Neural crest cell (in vitro differentiated cells): ENCODE data around the gene OR51E1. TPM values are rescaled to one million over a fixed set of nuclear protein-coding genes. Genes with fewer than 3 reads are reported as not detected.

Experiments used
- DNase-seq: peaks from one replicate; pipeline ENCODE4 v3.0.0; 2021; ENCODE audit warnings: low read depth, mixed read lengths, low spot score
- H3K27ac Mint-ChIP-seq: one replicate; pipeline ENCODE4 v1.8.0; 2021; ENCODE audit warnings: mild to moderate bottlenecking, mixed read lengths; ENCODE audit not compliant: unreplicated experiment
- H3K27me3 Mint-ChIP-seq: 2 replicates; pipeline ENCODE4 v1.8.0; 2021; ENCODE audit warnings: low read depth, mild to moderate bottlenecking, mixed read lengths
- H3K36me3 Mint-ChIP-seq: 2 replicates; pipeline ENCODE4 v1.8.0; 2021; ENCODE audit warnings: low read depth, mild to moderate bottlenecking, mixed read lengths
- H3K4me1 Mint-ChIP-seq: 2 replicates; pipeline ENCODE4 v1.8.0; 2021; ENCODE audit warnings: mixed read lengths
- H3K4me3 Mint-ChIP-seq: one replicate; pipeline ENCODE4 v1.8.0; 2021; ENCODE audit warnings: mild to moderate bottlenecking, mixed read lengths
- H3K9me3 Mint-ChIP-seq: 2 replicates; pipeline ENCODE4 v1.8.0; 2021; ENCODE audit warnings: mixed read lengths
- total RNA-seq: library from RNA; stranded (reverse); gene quantifications from 2 replicates; pipeline ENCODE4 v1.2.1, GENCODE V29; 2021
- TF ChIP-seq, protein P1 (sequence below): fragments of 200-600 bp; sonication (generic); conservative IDR thresholded peaks from 2 replicates; pipeline ENCODE4 v1.5.0; 2021; ENCODE audit warnings: antibody characterized with exemption, mild to moderate bottlenecking

The OR51E1 gene
- total RNA-seq, 1 donor from 2014 or later: not detected

DNA sequence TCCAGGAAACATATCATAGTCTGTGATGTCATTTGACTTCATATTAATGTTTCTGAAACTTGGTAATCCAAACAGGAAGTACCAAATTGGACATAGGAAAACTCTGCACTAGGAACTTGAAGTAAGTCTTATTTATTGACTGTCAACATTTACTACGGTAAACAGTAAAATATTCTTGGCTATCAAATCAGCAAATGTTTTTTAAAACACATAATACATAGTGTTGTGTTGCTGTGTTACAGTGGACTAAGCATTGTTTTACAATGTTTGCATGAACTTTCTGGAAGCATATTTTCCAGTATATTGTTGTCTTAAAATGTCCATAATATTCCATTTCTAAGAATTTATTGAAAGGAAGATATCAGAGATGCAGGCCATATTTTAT is 56.6 kb downstream of the OR51E1 start:
- Mint-ChIP-seq H3K27me3 (peaks cover 2% of the 10 kb centered on the region), H3K9me3 (no peaks in the 10 kb centered on the region), H3K4me1 (peaks cover 8% of the 10 kb centered on the region), H3K4me3 (no peak overlapping the region), H3K27ac (no peak overlapping the region), H3K36me3 (no peaks in the 10 kb centered on the region)
- TF ChIP-seq, protein P1, sequence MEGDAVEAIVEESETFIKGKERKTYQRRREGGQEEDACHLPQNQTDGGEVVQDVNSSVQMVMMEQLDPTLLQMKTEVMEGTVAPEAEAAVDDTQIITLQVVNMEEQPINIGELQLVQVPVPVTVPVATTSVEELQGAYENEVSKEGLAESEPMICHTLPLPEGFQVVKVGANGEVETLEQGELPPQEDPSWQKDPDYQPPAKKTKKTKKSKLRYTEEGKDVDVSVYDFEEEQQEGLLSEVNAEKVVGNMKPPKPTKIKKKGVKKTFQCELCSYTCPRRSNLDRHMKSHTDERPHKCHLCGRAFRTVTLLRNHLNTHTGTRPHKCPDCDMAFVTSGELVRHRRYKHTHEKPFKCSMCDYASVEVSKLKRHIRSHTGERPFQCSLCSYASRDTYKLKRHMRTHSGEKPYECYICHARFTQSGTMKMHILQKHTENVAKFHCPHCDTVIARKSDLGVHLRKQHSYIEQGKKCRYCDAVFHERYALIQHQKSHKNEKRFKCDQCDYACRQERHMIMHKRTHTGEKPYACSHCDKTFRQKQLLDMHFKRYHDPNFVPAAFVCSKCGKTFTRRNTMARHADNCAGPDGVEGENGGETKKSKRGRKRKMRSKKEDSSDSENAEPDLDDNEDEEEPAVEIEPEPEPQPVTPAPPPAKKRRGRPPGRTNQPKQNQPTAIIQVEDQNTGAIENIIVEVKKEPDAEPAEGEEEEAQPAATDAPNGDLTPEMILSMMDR: no peak
- DNase-seq: no peak

DNA sequence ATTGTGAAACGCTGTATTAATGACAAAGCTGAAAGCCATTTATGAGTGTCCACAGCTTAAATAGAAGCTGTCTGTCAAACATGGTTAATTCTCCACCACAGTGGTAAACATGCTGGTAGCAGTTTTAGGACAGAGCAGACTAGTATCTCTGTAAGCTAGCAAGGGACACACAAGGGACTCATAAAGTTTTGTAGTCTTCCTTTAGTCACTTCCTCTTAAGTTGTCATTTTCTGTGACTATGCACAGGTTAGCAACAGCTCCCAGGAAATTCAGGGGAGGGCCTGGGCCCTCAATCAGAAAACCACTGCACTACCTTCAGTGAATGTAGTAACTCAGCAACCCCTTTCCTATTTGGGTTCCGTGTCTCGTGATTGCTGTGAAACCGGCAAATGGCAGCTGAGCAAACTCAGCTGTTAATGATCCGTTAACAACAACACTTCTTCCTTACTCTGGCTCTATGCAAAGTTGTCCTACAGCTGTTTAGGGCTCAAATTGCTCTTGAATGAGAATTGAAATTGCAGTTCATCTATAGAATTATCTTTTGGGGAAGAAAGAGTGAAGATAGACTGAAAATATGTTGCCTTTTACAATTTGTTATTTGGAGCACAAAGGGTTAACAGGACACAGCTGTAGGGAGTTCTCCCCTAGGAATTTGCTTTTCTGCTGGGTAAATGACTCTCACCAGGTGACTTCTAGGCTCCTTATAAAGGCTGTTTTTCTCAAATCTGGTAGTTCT is 60.4 kb downstream of the OR51E1 start, which contains the start of gene MMP26:
Gene MMP26, plus strand, starts transcription at position 731 of the 736 bp plus-strand sequence.
- no peak for DNase-seq
- peaks cover 8% of the 10 kb centered on the region for H3K4me1 Mint-ChIP-seq
- TF ChIP-seq, protein P1: no peak
- H3K9me3 Mint-ChIP-seq: no peaks in the 10 kb centered on the region
- H3K27ac Mint-ChIP-seq: no peak within 1 kb of the TSS
- no peak within 1 kb of the TSS for H3K4me3 Mint-ChIP-seq
- H3K36me3 Mint-ChIP-seq: no peaks in the 10 kb centered on the region
- peaks cover 4% of the 10 kb centered on the region for H3K27me3 Mint-ChIP-seq

DNA sequence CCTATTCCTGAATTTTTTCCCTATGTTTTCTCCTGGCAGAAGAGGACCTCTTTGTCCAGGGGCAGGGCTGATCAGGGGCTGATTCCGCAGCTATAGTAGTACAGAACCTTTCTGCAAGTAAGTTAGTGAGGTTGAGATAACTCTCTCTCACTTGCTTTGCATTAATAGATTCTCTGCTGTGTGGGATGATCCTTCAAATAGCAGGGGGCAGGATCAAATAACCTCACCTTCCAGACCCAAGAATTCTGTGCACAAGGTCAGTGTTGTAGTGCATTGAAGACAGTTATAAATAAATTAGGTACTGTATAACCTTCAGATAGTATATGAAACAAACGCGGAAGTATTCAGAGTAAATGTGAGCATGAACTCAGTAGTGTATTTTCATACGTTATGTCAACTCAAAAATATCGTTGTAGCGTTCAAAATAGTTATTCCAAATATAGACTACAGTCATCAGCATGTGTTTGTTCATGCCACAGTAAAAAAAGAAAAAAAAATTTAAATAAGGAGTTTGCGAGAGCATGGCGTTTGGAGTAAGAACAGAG is 61.1 kb downstream of the OR51E1 start:
- DNase-seq: no peak
- Mint-ChIP-seq H3K27me3 (peaks cover 8% of the 10 kb centered on the region), H3K4me3 (no peak overlapping the region), H3K9me3 (peaks cover 2% of the 10 kb centered on the region), H3K27ac (no peak overlapping the region), H3K36me3 (no peaks in the 10 kb centered on the region), H3K4me1 (peaks cover 8% of the 10 kb centered on the region)
- TF ChIP-seq, protein P1: no peak

Other genes starting within 250 kb of the OR51E1 start
- gene OR52K2, start 194.7 kb upstream of the OR51E1 start, total RNA-seq: not detected in 2 replicates
- not detected in 2 replicates for gene OR52K1, start 161.3 kb upstream of the OR51E1 start, total RNA-seq
- not detected in 2 replicates for gene OR52M1, start 98.8 kb upstream of the OR51E1 start, total RNA-seq
- not detected in 2 replicates for gene OR52I2, start 62.2 kb upstream of the OR51E1 start, total RNA-seq
- not detected in 2 replicates for gene OR52I1, start 49.9 kb upstream of the OR51E1 start, total RNA-seq
- 12.3 and 13.4 TPM in 2 replicates for gene TRIM68, start 35.8 kb upstream of the OR51E1 start, total RNA-seq
- not detected in 2 replicates for gene OR51D1, start 6.5 kb upstream of the OR51E1 start, total RNA-seq
- gene OR51E2, start 53.9 kb downstream of the OR51E1 start, total RNA-seq: not detected in 2 replicates
- gene MMP26, start 60.8 kb downstream of the OR51E1 start, total RNA-seq: not detected in 2 replicates
- not detected in 2 replicates for gene OR51F1, start 126.0 kb downstream of the OR51E1 start, total RNA-seq
- gene OR52R1, start 160.4 kb downstream of the OR51E1 start, total RNA-seq: not detected in 2 replicates
- not detected in 2 replicates for gene OR51F2, start 177.3 kb downstream of the OR51E1 start, total RNA-seq
- gene OR51S1, start 205.2 kb downstream of the OR51E1 start, total RNA-seq: not detected in 2 replicates
- gene OR51T1, start 237.9 kb downstream of the OR51E1 start, total RNA-seq: not detected in 2 replicates